IMR-90 (cell line): ENCODE measurements around the gene TOP2B. TPM values are rescaled to one million over a fixed set of nuclear protein-coding genes. Genes with fewer than 3 reads are reported as not detected.

Source experiments
- ATAC-seq: fragments of 200-7000 bp; cut with Tn5 transposase; 2 replicates; pipeline ENCODE4 v1.9.1; 2020; ENCODE audit warnings: low read depth, mild to moderate bottlenecking, moderate library complexity
- BruUV-seq: library from RNA; stranded (reverse); fragments of 400-500 nt; replicated peaks from 2 replicates; lab custom pipeline; 2021; lab: Mats Ljungman, UMichigan
- CTCF ChIA-PET: fragments of 300-600 bp; formaldehyde crosslinking; extraction: SDS; loops from one replicate; lab custom pipeline; 2021; ENCODE audit warnings: antibody characterized with exemption; lab: Yijun Ruan, JAX
- POLR2A ChIA-PET: fragments of 300-600 bp; sonication (Branson Sonifier 250); formaldehyde crosslinking; loops from one replicate; lab custom pipeline; 2022; ENCODE audit warnings: antibody characterized with exemption; ENCODE audit not compliant: unreplicated experiment; lab: Charles Lee
- DNase-seq: peaks from one replicate; pipeline ENCODE4 v3.0.0; 2013
- H2AFZ ChIP-seq: replicated peaks from 2 replicates; pipeline ENCODE3; 2013; ENCODE audit warnings: low read length, mild to moderate bottlenecking; ENCODE audit not compliant: poor library complexity
- H2AK5ac ChIP-seq: 2 replicates; pipeline ENCODE4 v1.6.1; 2013; ENCODE audit warnings: low read depth, low read length, inconsistent platforms
- H2AK9ac ChIP-seq: replicated peaks from 2 replicates; pipeline ENCODE3; 2013; ENCODE audit warnings: mild to moderate bottlenecking, low read depth, low read length, moderate library complexity; ENCODE audit not compliant: poor library complexity
- H2BK120ac ChIP-seq: 2 replicates; pipeline ENCODE4 v1.6.1; 2013; ENCODE audit warnings: low read depth, low read length, inconsistent platforms
- H2BK15ac ChIP-seq: 3 replicates; pipeline ENCODE4 v1.6.1; 2013; ENCODE audit warnings: low read depth, low read length, inconsistent platforms
- H2BK20ac ChIP-seq: 2 replicates; pipeline ENCODE4 v1.6.1; 2013; ENCODE audit warnings: low read depth, mild to moderate bottlenecking, inconsistent platforms, low read length, moderate library complexity
- H2BK5ac ChIP-seq: 2 replicates; pipeline ENCODE4 v1.6.1; 2013; ENCODE audit warnings: mild to moderate bottlenecking, low read depth, low read length, inconsistent platforms; ENCODE audit not compliant: poor library complexity, severe bottlenecking
- H3K14ac ChIP-seq: replicated peaks from 2 replicates; pipeline ENCODE4 v1.6.1; 2013; ENCODE audit warnings: low read depth, low read length, inconsistent platforms
- H3K18ac ChIP-seq: 2 replicates; pipeline ENCODE4 v1.6.1; 2013; ENCODE audit warnings: low read depth, low read length, control low read depth
- H3K23ac ChIP-seq: 2 replicates; pipeline ENCODE4 v1.6.1; 2013; ENCODE audit warnings: low read depth, low read length, inconsistent platforms
- H3K27ac ChIP-seq: 2 replicates; pipeline ENCODE4 v1.5.1; 2013; ENCODE audit warnings: mild to moderate bottlenecking, control low read depth, low read length; ENCODE audit not compliant: insufficient read depth
- H3K27me3 ChIP-seq: 2 replicates; pipeline ENCODE4 v1.6.1; 2013; ENCODE audit warnings: low read length; ENCODE audit not compliant: control insufficient read depth, insufficient read depth
- H3K36me3 ChIP-seq: 2 replicates; pipeline ENCODE4 v1.6.1; 2013; ENCODE audit warnings: low read length, mixed read lengths; ENCODE audit not compliant: control insufficient read depth, insufficient read depth
- H3K4ac ChIP-seq: 2 replicates; pipeline ENCODE4 v1.6.1; 2013; ENCODE audit warnings: low read depth, low read length, inconsistent platforms
- H3K4me1 ChIP-seq: 2 replicates; pipeline ENCODE4 v1.6.1; 2013; ENCODE audit warnings: low read length, mixed read lengths; ENCODE audit not compliant: control insufficient read depth, insufficient read depth
- H3K4me2 ChIP-seq: 2 replicates; pipeline ENCODE4 v1.6.1; 2013; ENCODE audit warnings: low read depth, mild to moderate bottlenecking, control low read depth, low read length, moderate library complexity
- H3K4me3 ChIP-seq: 2 replicates; pipeline ENCODE4 v1.5.1; 2013; ENCODE audit warnings: low read depth, mild to moderate bottlenecking, control low read depth, low read length, moderate library complexity; ENCODE audit not compliant: insufficient read depth
- H3K56ac ChIP-seq: 2 replicates; pipeline ENCODE4 v1.6.1; 2013; ENCODE audit warnings: low read length, inconsistent platforms; ENCODE audit not compliant: insufficient read depth; ENCODE audit errors: extremely low read depth
- H3K79me1 ChIP-seq, 2 experiments: 2 replicates each; pipeline ENCODE4 v1.6.1; 2013; ENCODE audit warnings: low read length in 2 of 2, inconsistent platforms in 1 of 2, low read depth in 1 of 2
- H3K9ac ChIP-seq: 2 replicates; pipeline ENCODE4 v1.6.1; 2013; ENCODE audit warnings: low read depth, low read length, control low read depth
- H3K9me1 ChIP-seq: 2 replicates; pipeline ENCODE4 v1.6.1; 2013; ENCODE audit warnings: low read length, inconsistent platforms; ENCODE audit not compliant: insufficient read depth
- H3K9me3 ChIP-seq: 2 replicates; pipeline ENCODE4 v1.6.1; 2013; ENCODE audit warnings: low read length; ENCODE audit not compliant: control insufficient read depth, insufficient read depth
- H4K20me1 ChIP-seq: 2 replicates; pipeline ENCODE4 v1.6.1; 2013; ENCODE audit warnings: low read length, inconsistent platforms; ENCODE audit not compliant: insufficient read depth
- H4K5ac ChIP-seq: 2 replicates; pipeline ENCODE4 v1.6.1; 2013; ENCODE audit warnings: mild to moderate bottlenecking, low read depth, low read length, control low read depth
- H4K8ac ChIP-seq, 2 experiments: 2 replicates each; pipeline ENCODE4 v1.6.1; 2013; ENCODE audit warnings: low read depth in 2 of 2, low read length in 2 of 2, control low read depth in 1 of 2, inconsistent platforms in 1 of 2
- H4K91ac ChIP-seq: 2 replicates; pipeline ENCODE4 v1.6.1; 2013; ENCODE audit warnings: low read depth, low read length, inconsistent platforms; ENCODE audit not compliant: insufficient read depth
- BHLHE40 ChIP-seq: fragments of 150-350 bp; IDR thresholded peaks from 2 replicates; pipeline ENCODE4 v1.6.1; 2016; ENCODE audit warnings: mild to moderate bottlenecking, low read depth, low read length
- CEBPB ChIP-seq: IDR thresholded peaks from 2 replicates; pipeline ENCODE4 v1.6.1; 2012; ENCODE audit warnings: low read depth, low read length, improper control_type of control experiment
- CHD1 ChIP-seq: IDR thresholded peaks from 2 replicates; pipeline ENCODE4 v1.6.1; 2012; ENCODE audit warnings: low read depth, low read length, improper control_type of control experiment
- CTCF ChIP-seq: conservative IDR thresholded peaks from 2 replicates; pipeline ENCODE4 v1.5.1; 2012; ENCODE audit warnings: mild to moderate bottlenecking, low read depth, low read length, improper control_type of control experiment
- FOS ChIP-seq: fragments of 150-350 bp; IDR thresholded peaks from 2 replicates; pipeline ENCODE4 v1.6.1; 2016; ENCODE audit warnings: low read depth, low read length
- MAFK ChIP-seq: IDR thresholded peaks from 2 replicates; pipeline ENCODE4 v1.6.1; 2012; ENCODE audit warnings: low read depth, low read length, improper control_type of control experiment
- MAZ ChIP-seq: IDR thresholded peaks from 2 replicates; pipeline ENCODE4 v1.6.1; 2012; ENCODE audit warnings: low read depth, mild to moderate bottlenecking, low read length, improper control_type of control experiment, moderate library complexity, borderline replicate concordance
- NFE2L2 ChIP-seq: fragments of 150-350 bp; IDR thresholded peaks from 2 replicates; pipeline ENCODE4 v1.6.1; 2016; ENCODE audit warnings: low read depth, mild to moderate bottlenecking, low read length
- RAD21 ChIP-seq: IDR thresholded peaks from 2 replicates; pipeline ENCODE4 v1.6.1; 2012; ENCODE audit warnings: low read length, improper control_type of control experiment
- RCOR1 ChIP-seq: IDR thresholded peaks from 2 replicates; pipeline ENCODE4 v1.6.1; 2012; ENCODE audit warnings: mild to moderate bottlenecking, low read length, improper control_type of control experiment; ENCODE audit not compliant: insufficient replicate concordance
- RFX5 ChIP-seq: IDR thresholded peaks from 2 replicates; pipeline ENCODE4 v1.8.0; 2012; ENCODE audit warnings: low read depth, mild to moderate bottlenecking, low read length, moderate library complexity
- SMC3 ChIP-seq: fragments of 150-350 bp; IDR thresholded peaks from 2 replicates; pipeline ENCODE4 v1.6.1; 2016; ENCODE audit warnings: low read depth, mild to moderate bottlenecking, antibody characterized with exemption, low read length, moderate library complexity
- USF2 ChIP-seq: fragments of 150-350 bp; IDR thresholded peaks from 2 replicates; pipeline ENCODE4 v1.6.1; 2017; ENCODE audit warnings: mild to moderate bottlenecking, antibody characterized with exemption, low read length, low read depth
- WGBS, 2 experiments: methylation state at CpG; one replicate each; pipeline versions ENCODE4 v1.1.5 to v1.1.7; 2013; ENCODE audit warnings: missing lambda C conversion rate in 2 of 2; ENCODE audit not compliant: insufficient read length in 1 of 2; ENCODE audit errors: extremely low coverage in 2 of 2; 5-methylcytosine and 5-hydroxymethylcytosine counted together
- dilution Hi-C: fragments of 300-500 bp; cut with HindIII; formaldehyde crosslinking; loops from one replicate; pipeline ENCODE4 v1.14.3; 2018; ENCODE audit warnings: low sequenced_read_pairs; ENCODE audit not compliant: unreplicated experiment
- in situ Hi-C: fragments of 300-500 bp; cut with MboI; formaldehyde crosslinking; loops from 3 replicates; pipeline ENCODE4 v1.14.3; 2019; ENCODE audit warnings: low sequenced_read_pairs, inconsistent platforms, mixed read lengths
- intact Hi-C: fragments of 100-400 bp; cut with micrococcal nuclease; formaldehyde crosslinking; loops from 2 replicates; pipeline ENCODE4 v1.10.0; 2022
- polyA plus RNA-seq, 3 experiments: library from polyadenylated mRNA; depleted of rRNA; stranded (reverse); fragments of >200 nt; gene quantifications; 2 replicates each; pipeline ENCODE4 v1.2.3, GENCODE V29; 2012; ENCODE audit warnings: low replicate concordance in 1 of 3
- total RNA-seq: library from RNA; depleted of rRNA; stranded (reverse); fragments of >200 nt; gene quantifications from 2 replicates; pipeline ENCODE4 v1.2.3, GENCODE V29; 2012

TOP2B gene
- total and polyA plus RNA-seq, 2 of the 4 experiments (the other 2 are of a cell fraction): 45.5 to 53.4 TPM

GRCh38 chr3:25572336-25572735, 92.4 kb downstream of the TOP2B start (continued):
- TF ChIP-seq RCOR1 (no peak), RFX5 (no peak), BHLHE40 (no peak), CHD1 (no peak), MAFK (no peak), SMC3 (no peak)

- H3K4me3 ChIP-seq: no peak overlapping the region
- intact Hi-C loops (loop anchor here (5.0 kb wide), 1 partner anchor 1279 kb away; no protein-coding TSS in a partner anchor), dilution Hi-C loops (no loop called here), in situ Hi-C loops (no loop called here)
- no peak overlapping the region for H3K23ac ChIP-seq
- BruUV-seq: no TSS peak
- no peak overlapping the region for H2BK15ac ChIP-seq
- no peak overlapping the region for H3K9ac ChIP-seq
- no peak overlapping the region for H4K91ac ChIP-seq
- ATAC-seq (no peak), DNase-seq (no peak)
- no peak overlapping the region for H2AK5ac ChIP-seq
- CTCF ChIA-PET: interaction anchor here (0.7 kb wide), 1 partner anchor 22 kb away, joined by 4 read pairs; no protein-coding TSS in a partner anchor
- no peak overlapping the region for H2BK120ac ChIP-seq
- no peak overlapping the region for H2AFZ ChIP-seq
- no peak overlapping the region for H3K27ac ChIP-seq
- no peak overlapping the region for H3K4me2 ChIP-seq
- no peak overlapping the region for H4K5ac ChIP-seq
- no peak overlapping the region for H2BK5ac ChIP-seq
- no peak overlapping the region for H3K18ac ChIP-seq
- H4K20me1 ChIP-seq: no peaks in the 10 kb centered on the region
- no peaks in the 10 kb centered on the region for H3K79me1 ChIP-seq
- no peak overlapping the region for H3K4ac ChIP-seq
- H3K9me1 ChIP-seq: peaks cover 10% of the 10 kb centered on the region
- no peak overlapping the region for H2BK20ac ChIP-seq
- no peaks in the 10 kb centered on the region for H3K36me3 ChIP-seq
- no CpG with 5 or more reads among the region's 6 CpGs for WGBS, 2 experiments
- H4K8ac ChIP-seq: no peak overlapping the region
- no peaks in the 10 kb centered on the region for H3K9me3 ChIP-seq
- POLR2A ChIA-PET: no interaction called here
- H3K27me3 ChIP-seq: no peaks in the 10 kb centered on the region
- no peak overlapping the region for H2AK9ac ChIP-seq
- H3K14ac ChIP-seq: no peak overlapping the region
- H3K4me1 ChIP-seq: peaks cover 9% of the 10 kb centered on the region
- no peak overlapping the region for H3K56ac ChIP-seq
- TF ChIP-seq MAFK (no peak), RFX5 (no peak), CHD1 (no peak), USF2 (no peak), CEBPB (no peak), BHLHE40 (no peak), MAZ (no peak), CTCF (no peak), FOS (no peak), SMC3 (no peak), RAD21 (no peak), NFE2L2 (no peak)
Measured at GRCh38 chr3:25571285-25571684, 93.4 kb downstream of the TOP2B start.
